ENCODE data around the gene MRPL12.
"Not testable (repeated sequence)": the region's sequence is repeated elsewhere in the genome, so short reads cannot be mapped to it uniquely, and the experiment has no call there.

The MRPL12 gene

GRCh38 chr17:81717766-81718089, 14.6 kb downstream of the MRPL12 start:
- DNase-seq, result no peak

GRCh38 chr17:81719410-81720266, 16.5 kb downstream of the MRPL12 start:
- DNase-seq, result no peak

- no peak for DNase-seq
Observed at GRCh38 chr17:81720267-81721071, 17.3 kb downstream of the MRPL12 start.

GRCh38 chr17:81722184-81723120, 19.3 kb downstream of the MRPL12 start:
- DNase-seq, result no peak

GRCh38 chr17:81723651-81724209, 20.6 kb downstream of the MRPL12 start:
- DNase-seq, result no peak

GRCh38 chr17:81725439-81725838, 22.3 kb downstream of the MRPL12 start:
- no peak for DNase-seq

GRCh38 chr17:81726004-81726403, 22.8 kb downstream of the MRPL12 start:
- DNase-seq, result no peak

GRCh38 chr17:81727324-81728031, 24.3 kb downstream of the MRPL12 start:
- DNase-seq, result peak; percentile 99

GRCh38 chr17:81733507-81734404, 30.6 kb downstream of the MRPL12 start:
- peak; percentile 91 for DNase-seq

- DNase-seq, result peak; percentile 34
Observed at GRCh38 chr17:81734405-81735263, 31.5 kb downstream of the MRPL12 start.

- peak; percentile 53 for DNase-seq
Observed at GRCh38 chr17:81735264-81736102, 32.3 kb downstream of the MRPL12 start.

GRCh38 chr17:81737947-81738800, 35.0 kb downstream of the MRPL12 start:
- DNase-seq, result no peak

- no peak for DNase-seq
Observed at GRCh38 chr17:81738801-81739393, 35.7 kb downstream of the MRPL12 start.

GRCh38 chr17:81739593-81739992, 36.4 kb downstream of the MRPL12 start:
- not testable (repeated sequence) for DNase-seq

- no peak for DNase-seq
Observed at GRCh38 chr17:81740395-81740961, 37.3 kb downstream of the MRPL12 start.

- DNase-seq, result no peak
Observed at GRCh38 chr17:81741049-81741593, 38.0 kb downstream of the MRPL12 start.

All from SHP77 treated with DMSO at 0.1 percent for 48 hours (cell line).